WTC11 (cell line): ENCODE measurements around the gene PTGES2. TPM values are rescaled to one million over a fixed set of nuclear protein-coding genes. Genes with fewer than 3 reads are reported as not detected.

Experiments used
- ATAC-seq: fragments of 200-7000 bp; cut with Tn5 transposase; 2 replicates; pipeline ENCODE4 v1.10.0; 2021; ENCODE audit warnings: mild to moderate bottlenecking, moderate library complexity
- CTCF ChIA-PET: fragments of 300-600 bp; sonication (Branson Sonifier 250); formaldehyde crosslinking; loops from one replicate; lab custom pipeline; 2021; ENCODE audit warnings: antibody characterized with exemption; lab: Charles Lee
- POLR2A ChIA-PET: fragments of 350-600 bp; sonication (Branson Sonifier 250); formaldehyde crosslinking; loops from one replicate; lab custom pipeline; 2021; ENCODE audit warnings: antibody characterized with exemption; lab: Charles Lee
- DNase-seq: peaks from one replicate; pipeline ENCODE4 v3.0.0; 2021; ENCODE audit warnings: low spot score
- H3K27ac Mint-ChIP-seq: 2 replicates; pipeline ENCODE4 v1.8.0; 2021; ENCODE audit warnings: mixed read lengths
- H3K27me3 Mint-ChIP-seq: 2 replicates; pipeline ENCODE4 v1.8.0; 2021; ENCODE audit warnings: low read depth, mild to moderate bottlenecking, moderate library complexity, mixed read lengths
- H3K36me3 Mint-ChIP-seq: 2 replicates; pipeline ENCODE4 v1.8.0; 2021; ENCODE audit warnings: mixed read lengths
- H3K4me1 Mint-ChIP-seq: 2 replicates; pipeline ENCODE4 v1.8.0; 2022; ENCODE audit warnings: mixed read lengths
- H3K4me3 Mint-ChIP-seq: 2 replicates; pipeline ENCODE4 v1.8.0; 2021; ENCODE audit warnings: mild to moderate bottlenecking, moderate library complexity, mixed read lengths
- H3K9me3 Mint-ChIP-seq: 2 replicates; pipeline ENCODE4 v1.8.0; 2021; ENCODE audit warnings: mixed read lengths
- JAZF1 ChIP-seq: fragments of 250-450 bp; sonication (Bioruptor Pico); IDR thresholded peaks from 2 replicates; pipeline ENCODE4 v1.9.0; 2021; ENCODE audit warnings: moderate library complexity, mild to moderate bottlenecking, inconsistent platforms
- MYBL2 ChIP-seq: sonication (generic); formaldehyde crosslinking; IDR thresholded peaks from 2 replicates; pipeline ENCODE4 v1.8.1; 2023; ENCODE audit warnings: mild to moderate bottlenecking, moderate library complexity, missing genetic modification reagents
- NR2C2 ChIP-seq: sonication (generic); formaldehyde crosslinking; IDR thresholded peaks from 2 replicates; pipeline ENCODE4 v1.8.0; 2022; ENCODE audit warnings: mild to moderate bottlenecking, missing genetic modification reagents
- TCF7 ChIP-seq: sonication (generic); formaldehyde crosslinking; IDR thresholded peaks from 2 replicates; pipeline ENCODE4 v1.8.0; 2022; ENCODE audit warnings: mild to moderate bottlenecking, low read depth, missing genetic modification reagents, moderate library complexity
- ZNF138 ChIP-seq: sonication (generic); formaldehyde crosslinking; conservative IDR thresholded peaks from 2 replicates; pipeline ENCODE4 v1.8.1; 2022; ENCODE audit warnings: mild to moderate bottlenecking, moderate library complexity, missing genetic modification reagents
- ZNF263 ChIP-seq: sonication (generic); formaldehyde crosslinking; IDR thresholded peaks from 2 replicates; pipeline ENCODE4 v1.8.1; 2022; ENCODE audit warnings: low read depth, mild to moderate bottlenecking, moderate library complexity, missing genetic modification reagents
- total RNA-seq: library from RNA; stranded (reverse); gene quantifications from 3 replicates; pipeline ENCODE4 v1.2.3, GENCODE V29; 2021
- TF ChIP-seq, protein P1 (sequence below): sonication (generic); formaldehyde crosslinking; IDR thresholded peaks from 2 replicates; pipeline ENCODE4 v1.8.0; 2022; ENCODE audit warnings: mild to moderate bottlenecking, missing genetic modification reagents
- TF ChIP-seq, protein P2 (sequence below): sonication (generic); formaldehyde crosslinking; IDR thresholded peaks from 2 replicates; pipeline ENCODE4 v1.8.1; 2023; ENCODE audit warnings: mild to moderate bottlenecking, moderate library complexity, missing genetic modification reagents
- TF ChIP-seq, protein P3 (sequence below): sonication (generic); formaldehyde crosslinking; IDR thresholded peaks from 2 replicates; pipeline ENCODE4 v1.8.1; 2022; ENCODE audit warnings: low read depth, mild to moderate bottlenecking, moderate library complexity, missing genetic modification reagents, borderline replicate concordance
- TF ChIP-seq, protein P4 (sequence below): fragments of 250-450 bp; sonication (Bioruptor Pico); IDR thresholded peaks from 2 replicates; pipeline ENCODE4 v1.9.0; 2021; ENCODE audit warnings: mild to moderate bottlenecking
- TF ChIP-seq, protein P5 (sequence below): sonication (generic); formaldehyde crosslinking; IDR thresholded peaks from 2 replicates; pipeline ENCODE4 v1.8.0; 2022; ENCODE audit warnings: mild to moderate bottlenecking, missing genetic modification reagents
- TF ChIP-seq, protein P6 (sequence below): sonication (generic); formaldehyde crosslinking; IDR thresholded peaks from 2 replicates; pipeline ENCODE4 v1.8.1; 2022; ENCODE audit warnings: missing genetic modification reagents, borderline replicate concordance

Gene PTGES2
- total RNA-seq, 1 experiment from 2014 or later: 118 TPM

DNA sequence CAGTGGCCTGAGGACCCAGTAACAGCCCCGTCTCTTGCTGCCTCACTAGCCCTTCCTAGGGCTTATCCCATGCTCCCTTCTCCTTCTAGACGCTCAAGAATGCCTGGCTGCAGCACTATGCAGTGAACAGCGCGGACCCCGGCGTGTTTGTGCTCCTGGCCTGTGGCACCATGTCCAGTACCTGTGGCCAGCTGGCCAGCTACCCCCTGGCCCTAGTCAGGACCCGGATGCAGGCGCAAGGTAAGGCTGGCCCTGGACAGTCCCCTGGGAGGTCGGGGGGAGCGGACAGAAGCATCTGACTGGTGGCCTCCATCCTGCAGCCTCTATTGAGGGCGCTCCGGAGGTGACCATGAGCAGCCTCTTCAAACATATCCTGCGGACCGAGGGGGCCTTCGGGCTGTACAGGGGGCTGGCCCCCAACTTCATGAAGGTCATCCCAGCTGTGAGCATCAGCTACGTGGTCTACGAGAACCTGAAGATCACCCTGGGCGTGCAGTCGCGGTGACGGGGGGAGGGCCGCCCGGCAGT, 20.5 kb downstream of the PTGES2 start (continued):
- TF ChIP-seq, protein P1, sequence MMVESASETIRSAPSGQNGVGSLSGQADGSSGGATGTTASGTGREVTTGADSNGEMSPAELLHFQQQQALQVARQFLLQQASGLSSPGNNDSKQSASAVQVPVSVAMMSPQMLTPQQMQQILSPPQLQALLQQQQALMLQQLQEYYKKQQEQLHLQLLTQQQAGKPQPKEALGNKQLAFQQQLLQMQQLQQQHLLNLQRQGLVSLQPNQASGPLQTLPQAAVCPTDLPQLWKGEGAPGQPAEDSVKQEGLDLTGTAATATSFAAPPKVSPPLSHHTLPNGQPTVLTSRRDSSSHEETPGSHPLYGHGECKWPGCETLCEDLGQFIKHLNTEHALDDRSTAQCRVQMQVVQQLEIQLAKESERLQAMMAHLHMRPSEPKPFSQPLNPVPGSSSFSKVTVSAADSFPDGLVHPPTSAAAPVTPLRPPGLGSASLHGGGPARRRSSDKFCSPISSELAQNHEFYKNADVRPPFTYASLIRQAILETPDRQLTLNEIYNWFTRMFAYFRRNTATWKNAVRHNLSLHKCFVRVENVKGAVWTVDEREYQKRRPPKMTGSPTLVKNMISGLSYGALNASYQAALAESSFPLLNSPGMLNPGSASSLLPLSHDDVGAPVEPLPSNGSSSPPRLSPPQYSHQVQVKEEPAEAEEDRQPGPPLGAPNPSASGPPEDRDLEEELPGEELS: no peak
- TF ChIP-seq, protein P2, sequence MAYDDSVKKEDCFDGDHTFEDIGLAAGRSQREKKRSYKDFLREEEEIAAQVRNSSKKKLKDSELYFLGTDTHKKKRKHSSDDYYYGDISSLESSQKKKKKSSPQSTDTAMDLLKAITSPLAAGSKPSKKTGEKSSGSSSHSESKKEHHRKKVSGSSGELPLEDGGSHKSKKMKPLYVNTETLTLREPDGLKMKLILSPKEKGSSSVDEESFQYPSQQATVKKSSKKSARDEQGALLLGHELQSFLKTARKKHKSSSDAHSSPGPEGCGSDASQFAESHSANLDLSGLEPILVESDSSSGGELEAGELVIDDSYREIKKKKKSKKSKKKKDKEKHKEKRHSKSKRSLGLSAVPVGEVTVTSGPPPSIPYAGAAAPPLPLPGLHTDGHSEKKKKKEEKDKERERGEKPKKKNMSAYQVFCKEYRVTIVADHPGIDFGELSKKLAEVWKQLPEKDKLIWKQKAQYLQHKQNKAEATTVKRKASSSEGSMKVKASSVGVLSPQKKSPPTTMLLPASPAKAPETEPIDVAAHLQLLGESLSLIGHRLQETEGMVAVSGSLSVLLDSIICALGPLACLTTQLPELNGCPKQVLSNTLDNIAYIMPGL (CRISPR knock-in tag): no peak

DNA sequence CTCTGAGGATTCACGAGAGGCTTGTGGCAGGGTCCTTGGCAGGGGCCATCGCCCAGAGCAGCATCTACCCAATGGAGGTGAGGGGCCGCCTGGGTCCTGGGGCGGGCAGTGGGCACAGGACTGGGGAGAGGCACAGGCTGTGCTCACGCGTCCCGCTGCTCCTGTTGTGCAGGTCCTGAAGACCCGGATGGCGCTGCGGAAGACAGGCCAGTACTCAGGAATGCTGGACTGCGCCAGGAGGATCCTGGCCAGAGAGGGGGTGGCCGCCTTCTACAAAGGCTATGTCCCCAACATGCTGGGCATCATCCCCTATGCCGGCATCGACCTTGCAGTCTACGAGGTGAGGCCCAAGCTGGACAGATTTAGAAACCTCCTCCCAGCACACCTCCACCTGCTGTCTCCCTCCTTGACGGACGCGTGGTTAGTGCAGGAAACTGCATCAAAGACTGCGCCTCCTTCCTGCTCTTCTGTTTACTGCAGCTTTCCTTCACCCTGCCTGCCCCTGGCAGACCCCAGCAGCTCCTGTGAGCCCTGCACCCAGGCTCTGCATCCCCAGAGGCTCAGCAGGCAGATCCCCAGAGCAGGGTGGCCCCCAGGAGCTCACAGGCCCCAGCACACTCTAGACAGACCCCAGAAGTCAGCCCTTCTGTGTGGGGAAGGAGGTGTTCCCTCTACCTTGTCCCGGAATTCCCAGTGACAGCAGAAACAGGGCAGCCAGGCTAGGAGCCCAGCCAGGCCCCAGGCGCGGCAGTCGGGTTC, 21.2 kb downstream of the PTGES2 start:
- DNase-seq (no peak), ATAC-seq (peak; percentile 11; the same call in 1 of the 2 replicates)
- Mint-ChIP-seq H3K4me1 (peaks cover 16% of the 10 kb centered on the region), H3K27ac (no peak overlapping the region), H3K9me3 (no peaks in the 10 kb centered on the region), H3K4me3 (no peak overlapping the region), H3K36me3 (peaks cover 45% of the 10 kb centered on the region), H3K27me3 (no peaks in the 10 kb centered on the region)
- CTCF ChIA-PET: interaction anchor here (0.6 to 5.8 kb wide), 3 partner anchors 9 to 54 kb away, joined by 3 to 57 read pairs (median 3); no protein-coding TSS in a partner anchor
- TF ChIP-seq ZNF138 (CRISPR knock-in tag) (no peak), TCF7 (CRISPR knock-in tag) (no peak), JAZF1 (CRISPR knock-in tag) (no peak), NR2C2 (CRISPR knock-in tag) (no peak), ZNF263 (CRISPR knock-in tag) (no peak), MYBL2 (CRISPR knock-in tag) (no peak)
- TF ChIP-seq, protein P3, sequence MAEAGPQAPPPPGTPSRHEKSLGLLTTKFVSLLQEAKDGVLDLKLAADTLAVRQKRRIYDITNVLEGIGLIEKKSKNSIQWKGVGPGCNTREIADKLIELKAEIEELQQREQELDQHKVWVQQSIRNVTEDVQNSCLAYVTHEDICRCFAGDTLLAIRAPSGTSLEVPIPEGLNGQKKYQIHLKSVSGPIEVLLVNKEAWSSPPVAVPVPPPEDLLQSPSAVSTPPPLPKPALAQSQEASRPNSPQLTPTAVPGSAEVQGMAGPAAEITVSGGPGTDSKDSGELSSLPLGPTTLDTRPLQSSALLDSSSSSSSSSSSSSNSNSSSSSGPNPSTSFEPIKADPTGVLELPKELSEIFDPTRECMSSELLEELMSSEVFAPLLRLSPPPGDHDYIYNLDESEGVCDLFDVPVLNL (CRISPR knock-in tag): no peak
- TF ChIP-seq, protein P4, sequence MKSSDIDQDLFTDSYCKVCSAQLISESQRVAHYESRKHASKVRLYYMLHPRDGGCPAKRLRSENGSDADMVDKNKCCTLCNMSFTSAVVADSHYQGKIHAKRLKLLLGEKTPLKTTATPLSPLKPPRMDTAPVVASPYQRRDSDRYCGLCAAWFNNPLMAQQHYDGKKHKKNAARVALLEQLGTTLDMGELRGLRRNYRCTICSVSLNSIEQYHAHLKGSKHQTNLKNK (CRISPR knock-in tag): no peak
- TF ChIP-seq, protein P5, sequence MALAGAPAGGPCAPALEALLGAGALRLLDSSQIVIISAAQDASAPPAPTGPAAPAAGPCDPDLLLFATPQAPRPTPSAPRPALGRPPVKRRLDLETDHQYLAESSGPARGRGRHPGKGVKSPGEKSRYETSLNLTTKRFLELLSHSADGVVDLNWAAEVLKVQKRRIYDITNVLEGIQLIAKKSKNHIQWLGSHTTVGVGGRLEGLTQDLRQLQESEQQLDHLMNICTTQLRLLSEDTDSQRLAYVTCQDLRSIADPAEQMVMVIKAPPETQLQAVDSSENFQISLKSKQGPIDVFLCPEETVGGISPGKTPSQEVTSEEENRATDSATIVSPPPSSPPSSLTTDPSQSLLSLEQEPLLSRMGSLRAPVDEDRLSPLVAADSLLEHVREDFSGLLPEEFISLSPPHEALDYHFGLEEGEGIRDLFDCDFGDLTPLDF: no peak
- TF ChIP-seq, protein P6, sequence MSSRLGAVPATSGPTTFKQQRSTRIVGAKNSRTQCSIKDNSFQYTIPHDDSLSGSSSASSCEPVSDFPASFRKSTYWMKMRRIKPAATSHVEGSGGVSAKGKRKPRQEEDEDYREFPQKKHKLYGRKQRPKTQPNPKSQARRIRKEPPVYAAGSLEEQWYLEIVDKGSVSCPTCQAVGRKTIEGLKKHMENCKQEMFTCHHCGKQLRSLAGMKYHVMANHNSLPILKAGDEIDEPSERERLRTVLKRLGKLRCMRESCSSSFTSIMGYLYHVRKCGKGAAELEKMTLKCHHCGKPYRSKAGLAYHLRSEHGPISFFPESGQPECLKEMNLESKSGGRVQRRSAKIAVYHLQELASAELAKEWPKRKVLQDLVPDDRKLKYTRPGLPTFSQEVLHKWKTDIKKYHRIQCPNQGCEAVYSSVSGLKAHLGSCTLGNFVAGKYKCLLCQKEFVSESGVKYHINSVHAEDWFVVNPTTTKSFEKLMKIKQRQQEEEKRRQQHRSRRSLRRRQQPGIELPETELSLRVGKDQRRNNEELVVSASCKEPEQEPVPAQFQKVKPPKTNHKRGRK (CRISPR knock-in tag): no peak
- TF ChIP-seq, all 79 proteins: peak for 0
- POLR2A ChIA-PET: interaction anchor here (0.5 kb wide), 1 partner anchor 314 kb away, joined by 3 read pairs; no protein-coding TSS in a partner anchor
